GM21390 (cell line): Measurements from ENCODE around the gene RAPGEF2.
"Not testable (repeated sequence)": the region's sequence is repeated elsewhere in the genome, so short reads cannot be mapped to it uniquely, and the experiment has no call there.

Source experiments
- ATAC-seq: cut with Tn5 transposase; IDR thresholded peaks from one replicate; pipeline ENCODE4 v1.9.1; 2021; ENCODE audit not compliant: unreplicated experiment

The RAPGEF2 gene

DNA sequence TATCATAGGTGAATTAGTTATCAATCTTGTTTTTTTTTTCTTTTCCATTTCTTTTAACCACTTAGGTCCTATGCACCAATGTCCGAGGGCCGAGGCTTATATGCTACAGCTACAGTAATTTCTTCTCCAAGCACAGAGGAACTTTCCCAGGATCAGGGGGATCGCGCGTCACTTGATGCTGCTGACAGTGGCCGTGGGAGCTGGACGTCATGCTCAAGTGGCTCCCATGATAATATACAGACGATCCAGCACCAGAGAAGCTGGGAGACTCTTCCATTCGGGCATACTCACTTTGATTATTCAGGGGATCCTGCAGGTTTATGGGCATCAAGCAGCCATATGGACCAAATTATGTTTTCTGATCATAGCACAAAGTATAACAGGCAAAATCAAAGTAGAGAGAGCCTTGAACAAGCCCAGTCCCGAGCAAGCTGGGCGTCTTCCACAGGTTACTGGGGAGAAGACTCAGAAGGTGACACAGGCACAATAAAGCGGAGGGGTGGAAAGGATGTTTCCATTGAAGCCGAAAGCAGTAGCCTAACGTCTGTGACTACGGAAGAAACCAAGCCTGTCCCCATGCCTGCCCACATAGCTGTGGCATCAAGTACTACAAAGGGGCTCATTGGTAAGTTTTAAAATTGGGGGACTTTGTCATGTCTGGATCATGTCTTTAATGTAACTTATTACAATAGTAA, 250.7 kb downstream of the RAPGEF2 start:
- ATAC-seq = no peak

DNA sequence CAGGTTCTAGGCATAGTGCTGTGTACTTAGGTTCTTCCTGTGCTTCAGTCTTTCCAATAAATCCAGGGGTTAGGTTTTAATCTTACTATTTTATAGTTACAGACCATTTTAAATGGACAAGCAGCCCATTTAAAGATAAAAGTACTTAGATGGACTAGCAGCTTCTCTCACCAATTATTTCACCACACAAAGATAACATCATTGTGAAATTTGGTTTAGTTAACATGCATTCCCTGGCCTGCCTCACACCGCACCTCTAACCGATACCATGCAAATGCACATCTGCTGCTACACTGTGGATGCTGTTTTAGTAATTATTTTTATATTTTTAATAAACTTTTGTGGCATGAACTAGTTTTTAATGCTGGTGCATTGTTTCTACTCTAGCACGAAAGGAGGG, 252.6 kb downstream of the RAPGEF2 start:
- no peak for ATAC-seq

DNA sequence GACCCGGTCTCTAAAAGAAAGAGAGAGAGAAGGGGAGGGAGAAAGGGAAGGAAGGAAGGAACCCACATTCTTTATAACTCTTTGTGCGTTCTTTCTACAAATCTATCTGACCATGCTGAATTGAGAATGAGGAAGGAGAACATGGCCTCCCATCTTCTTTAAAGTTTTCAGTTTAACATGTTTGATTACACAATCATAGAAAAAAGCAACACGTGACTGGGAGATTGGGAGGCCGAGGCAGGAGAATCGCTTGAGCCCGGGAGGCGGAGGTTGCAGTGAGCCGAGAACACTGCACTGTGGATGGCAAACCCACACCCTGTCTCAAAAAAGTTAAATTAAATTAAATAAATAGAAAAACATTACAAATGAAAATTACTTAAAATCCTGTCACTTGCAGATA, 254.5 kb downstream of the RAPGEF2 start:
- ATAC-seq = no peak

DNA sequence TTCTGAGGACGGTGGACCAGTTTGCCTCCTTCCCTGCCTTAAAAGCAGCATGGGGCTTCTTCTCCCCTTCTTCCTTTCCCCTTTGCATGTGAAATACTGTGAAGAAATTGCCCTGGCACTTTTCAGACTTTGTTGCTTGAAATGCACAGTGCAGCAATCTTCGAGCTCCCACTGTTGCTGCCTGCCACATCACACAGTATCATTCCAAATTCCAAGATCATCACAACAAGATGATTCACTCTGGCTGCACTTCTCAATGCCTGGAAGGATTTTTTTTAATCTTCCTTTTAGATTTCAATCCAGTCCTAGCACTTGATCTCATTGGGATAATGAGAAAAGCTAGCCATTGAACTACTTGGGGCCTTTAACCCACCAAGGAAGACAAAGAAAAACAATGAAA, 255.3 kb downstream of the RAPGEF2 start:
- no peak for ATAC-seq

DNA sequence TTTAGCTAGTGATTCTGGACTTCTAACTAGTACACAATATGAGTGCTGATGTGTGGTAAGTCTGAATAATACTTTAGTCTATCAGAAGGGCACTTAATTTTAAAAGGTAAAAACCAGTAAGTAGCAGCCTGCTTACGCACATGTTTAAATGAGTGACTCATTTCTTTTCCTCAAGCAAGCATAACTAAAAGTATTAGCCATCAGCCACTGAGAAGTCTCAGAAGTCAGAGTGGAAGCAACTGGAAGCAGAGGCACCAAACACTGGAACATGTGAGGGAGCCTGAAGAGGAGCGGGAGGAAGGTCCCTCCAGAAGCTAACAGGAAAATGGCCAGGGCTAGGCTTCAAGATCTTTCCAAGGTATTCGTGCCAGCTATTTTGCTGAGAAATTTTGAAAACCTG, 257.7 kb downstream of the RAPGEF2 start:
- ATAC-seq = no peak

DNA sequence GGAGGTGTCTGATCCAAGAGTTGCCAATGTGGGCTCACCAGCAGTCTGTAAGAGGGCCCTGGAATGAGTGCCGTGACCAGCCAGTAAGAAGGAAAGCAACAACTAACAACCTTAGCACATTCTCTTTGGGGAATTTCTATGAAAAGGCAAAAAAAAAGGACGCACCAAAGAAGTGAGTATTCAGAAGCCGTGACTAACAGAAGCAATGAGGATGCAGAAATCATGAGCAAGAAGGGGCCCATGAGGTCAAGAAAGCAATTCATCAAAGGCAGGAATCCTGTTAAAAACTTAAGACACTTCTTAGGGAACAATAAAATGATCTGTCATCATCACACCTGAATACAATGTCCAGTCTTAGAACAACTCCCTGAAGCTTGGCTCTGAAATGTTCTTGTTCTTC, 260.5 kb downstream of the RAPGEF2 start:
- no peak for ATAC-seq

DNA sequence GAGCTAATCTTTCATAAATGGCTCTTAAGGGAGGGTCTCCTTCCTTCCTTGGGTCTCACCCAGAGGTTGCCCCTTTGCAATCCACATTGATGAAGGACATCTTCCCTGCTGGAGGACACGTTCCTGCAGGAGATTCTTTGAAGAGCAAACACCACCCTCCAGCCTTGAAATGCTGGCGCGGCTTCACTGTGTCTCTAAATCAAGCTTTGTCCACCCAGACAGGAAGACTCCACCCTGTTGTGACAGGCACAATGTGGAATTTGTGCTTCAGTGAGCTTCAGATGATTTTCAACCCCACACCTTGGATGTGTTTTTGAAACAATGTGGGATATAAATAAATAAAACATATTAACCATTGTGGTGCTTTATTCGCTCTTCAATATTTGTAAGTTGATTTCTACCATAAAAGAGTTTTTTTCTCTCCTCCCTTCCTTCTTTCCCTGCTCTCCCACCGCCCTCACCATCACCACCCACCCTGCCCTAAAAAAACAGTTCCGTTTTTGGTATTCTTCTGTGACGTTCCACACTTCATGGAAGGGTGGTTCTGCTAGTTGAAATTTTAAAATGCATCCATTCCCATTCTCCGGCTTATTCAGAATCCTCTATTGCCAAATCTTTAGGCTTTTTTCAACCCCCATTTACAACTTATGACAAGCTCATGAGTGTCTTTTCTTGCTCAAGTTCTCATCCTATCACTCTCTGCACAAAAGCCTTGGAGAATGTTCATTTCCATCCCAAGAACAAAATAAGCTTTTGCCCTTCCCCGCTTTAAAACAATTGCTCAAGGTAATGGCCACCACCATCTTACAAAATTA, 264.3 kb downstream of the RAPGEF2 start:
- no peak for ATAC-seq

DNA sequence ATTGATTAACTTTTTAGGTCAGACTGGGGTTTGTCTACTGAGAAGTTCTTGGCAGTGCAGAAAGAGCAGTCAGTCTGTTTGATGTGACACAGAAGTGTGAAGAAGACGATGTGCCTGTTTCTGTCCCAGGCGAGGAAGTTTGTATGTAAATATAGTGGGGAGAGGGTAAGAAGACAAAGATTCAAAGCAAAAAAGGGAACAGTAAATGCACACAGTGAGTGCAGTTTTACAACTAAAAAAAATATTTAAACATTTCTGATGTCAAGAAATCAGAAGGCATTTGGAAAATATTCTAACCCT, 264.9 kb downstream of the RAPGEF2 start:
- peak; percentile 69 for ATAC-seq

DNA sequence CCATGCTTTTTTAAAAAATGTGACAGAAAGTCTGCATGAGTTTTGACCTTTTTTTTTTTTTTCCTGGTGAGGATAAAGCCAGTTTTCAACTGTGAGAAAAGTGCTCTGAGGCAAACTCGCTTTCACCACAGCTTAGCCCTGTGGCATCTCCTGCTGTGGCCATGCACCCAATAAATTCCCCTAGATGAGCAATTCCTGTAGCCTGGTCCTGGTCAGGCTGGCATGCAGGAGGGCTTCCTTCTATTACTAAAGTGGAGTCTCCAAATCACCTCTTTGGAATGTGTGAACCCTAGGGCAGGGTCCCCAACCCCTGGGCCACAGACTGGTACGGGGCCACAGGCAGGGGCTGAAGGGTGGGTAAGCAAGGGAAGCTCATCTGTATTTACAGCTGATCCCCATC, 265.4 kb downstream of the RAPGEF2 start:
- no peak for ATAC-seq

DNA sequence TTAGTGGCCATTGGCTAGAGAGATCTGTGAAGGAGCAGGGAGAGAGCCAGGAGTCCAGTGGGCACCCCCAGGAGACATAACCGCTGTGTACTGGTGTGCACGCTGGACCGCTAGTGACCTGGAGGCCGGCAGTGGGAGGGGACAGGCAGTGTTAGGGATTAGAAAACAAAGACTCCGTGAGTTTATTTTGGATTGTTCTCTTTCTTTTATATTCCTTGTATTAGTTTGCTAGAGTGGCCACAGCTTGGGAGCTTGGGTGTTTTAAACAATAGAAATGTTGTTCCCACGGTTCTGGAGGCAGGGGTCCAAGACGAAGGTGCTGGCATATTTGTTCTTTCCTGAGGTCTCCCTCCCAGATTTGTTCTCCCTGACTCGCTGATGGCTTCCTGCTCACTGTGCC, 266.4 kb downstream of the RAPGEF2 start:
- no peak for ATAC-seq

DNA sequence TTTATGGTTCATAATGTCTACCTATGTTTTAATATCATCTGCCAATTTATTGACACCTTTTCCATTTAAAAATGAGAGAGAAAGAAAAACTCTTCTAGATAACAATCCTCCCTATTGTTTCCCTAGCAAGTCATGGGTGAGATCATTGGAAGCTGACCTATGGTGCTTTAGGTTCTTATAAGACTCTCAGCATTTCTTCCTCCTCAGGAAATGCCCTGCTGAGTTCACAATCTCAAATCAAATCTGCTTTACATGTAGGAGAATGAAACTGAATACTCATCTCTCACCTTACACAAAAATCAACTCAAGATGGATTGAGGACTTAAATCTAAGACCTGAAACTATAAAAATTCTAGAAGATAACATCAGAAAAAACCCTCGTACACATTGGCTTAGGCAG, 267.4 kb downstream of the RAPGEF2 start:
- no peak for ATAC-seq

DNA sequence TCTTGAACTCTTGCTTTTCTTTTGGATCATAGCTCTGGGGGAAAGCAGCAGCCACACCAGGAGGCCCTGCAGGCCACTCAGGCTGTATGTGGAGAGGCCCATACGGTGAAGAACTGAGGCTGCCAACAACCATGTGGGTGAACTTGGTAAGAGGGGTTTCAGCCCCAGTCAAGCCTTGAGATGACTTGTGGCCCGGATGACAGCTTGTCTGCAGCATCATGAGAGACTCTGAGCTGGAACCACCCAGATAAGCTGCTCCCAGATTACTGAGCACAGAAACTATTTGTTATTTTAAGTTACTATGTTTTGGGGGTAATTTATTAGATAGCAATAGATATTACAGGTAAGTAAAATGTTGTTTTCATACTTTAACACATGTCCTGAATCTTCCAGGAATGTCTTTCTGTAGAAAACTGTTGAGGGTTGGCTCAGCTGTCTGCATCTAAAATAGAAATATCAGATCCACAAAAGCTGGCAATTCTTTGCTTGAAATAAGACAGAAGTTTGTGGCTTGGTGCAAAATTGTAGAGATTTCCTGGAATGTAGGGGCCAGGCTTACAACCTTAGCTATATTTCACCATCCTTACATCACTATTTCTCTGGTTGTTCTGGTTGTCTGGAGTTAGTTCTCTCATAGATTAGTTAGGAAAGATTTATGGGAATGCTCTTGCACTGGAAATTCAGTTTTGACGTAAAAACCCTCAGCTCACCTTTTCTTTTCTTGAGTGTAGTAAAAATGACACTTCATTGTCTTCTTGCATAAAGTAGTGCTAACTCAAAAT, 272.1 kb downstream of the RAPGEF2 start:
- no peak for ATAC-seq

DNA sequence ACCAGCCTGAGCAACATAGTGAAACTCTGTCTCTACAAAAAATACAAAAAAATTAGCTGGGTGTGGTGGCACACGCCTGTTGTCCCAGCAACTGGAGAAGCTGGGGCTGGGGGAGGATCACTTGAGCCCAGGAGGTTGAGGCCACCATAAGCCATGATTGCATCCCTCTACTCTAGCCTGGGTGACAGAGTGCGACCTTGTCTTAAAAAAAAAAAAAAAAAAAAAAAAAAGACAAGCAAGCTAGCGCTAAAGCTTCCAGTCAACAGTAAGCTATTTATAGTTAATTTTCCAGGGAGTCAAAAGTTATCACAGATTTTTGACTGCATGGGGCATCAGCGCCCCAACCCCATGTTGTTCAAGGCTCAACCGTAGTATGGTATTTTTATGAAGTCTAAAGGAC, 273.4 kb downstream of the RAPGEF2 start:
- no peak for ATAC-seq

DNA sequence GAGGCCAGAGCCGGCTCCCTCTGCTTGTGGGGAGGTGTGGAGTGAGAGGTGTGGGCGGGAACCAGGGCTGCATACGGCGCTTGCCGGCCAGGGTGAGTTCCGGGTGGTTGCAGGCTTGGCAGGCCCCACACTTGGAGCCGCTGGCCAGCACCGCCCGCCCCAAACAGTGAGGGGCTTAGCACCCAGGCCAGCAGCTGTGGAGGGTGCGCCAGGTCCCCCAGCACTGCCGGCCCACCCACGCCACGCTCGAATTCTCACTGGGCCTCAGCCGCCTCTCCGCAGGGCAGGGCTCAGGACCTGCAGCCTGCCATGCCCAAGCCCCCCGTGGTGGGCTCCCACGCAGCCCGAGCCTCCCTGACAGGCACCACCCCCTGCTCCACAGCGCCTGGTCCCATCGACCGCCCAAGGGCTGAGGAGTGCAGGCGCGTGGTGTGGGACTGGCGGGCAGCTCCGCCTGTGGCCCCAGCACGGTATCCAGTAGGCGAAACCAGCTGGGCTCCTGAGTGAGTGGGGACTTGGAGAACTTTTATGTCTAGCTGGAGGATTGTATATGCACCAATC, 275.3 kb downstream of the RAPGEF2 start:
- ATAC-seq = no peak

DNA sequence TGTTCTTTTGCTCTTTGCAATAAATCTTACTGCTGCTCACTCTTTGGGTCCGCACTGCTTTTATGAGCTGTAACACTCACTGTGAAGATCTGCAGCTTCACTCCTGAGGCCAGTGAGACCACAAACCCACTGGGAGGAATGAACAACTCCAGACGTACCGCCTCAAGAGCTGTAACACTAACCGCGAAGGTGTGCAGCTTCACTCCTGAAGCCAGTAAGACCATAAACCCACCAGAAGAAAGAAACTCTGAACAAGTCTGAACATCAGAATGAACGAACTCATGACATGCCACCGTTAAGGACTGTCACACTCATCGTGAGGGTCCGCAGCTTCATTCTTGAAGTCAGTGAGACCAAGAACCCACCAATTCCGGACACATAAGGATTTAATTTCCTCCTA, 276.2 kb downstream of the RAPGEF2 start:
- ATAC-seq = not testable (repeated sequence)

DNA sequence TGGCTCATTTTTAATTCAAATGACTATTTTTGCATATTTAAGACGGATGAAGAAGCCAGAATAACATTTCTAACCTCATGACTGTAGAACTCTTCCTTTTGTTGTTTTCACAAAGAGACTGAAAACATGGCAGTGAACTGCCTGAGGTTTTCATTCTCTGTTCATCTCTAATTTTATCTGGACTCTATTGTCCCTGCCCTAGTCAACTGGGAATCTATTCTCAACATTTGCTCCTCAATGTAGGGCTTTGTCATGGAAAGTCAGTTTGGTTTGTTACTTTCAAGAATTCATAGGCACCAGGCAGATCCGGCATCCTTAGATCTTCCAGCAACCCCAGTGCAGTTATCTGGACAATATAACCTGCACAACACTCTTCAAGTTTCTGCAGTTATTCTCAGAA, 277.0 kb downstream of the RAPGEF2 start:
- ATAC-seq = no peak

DNA sequence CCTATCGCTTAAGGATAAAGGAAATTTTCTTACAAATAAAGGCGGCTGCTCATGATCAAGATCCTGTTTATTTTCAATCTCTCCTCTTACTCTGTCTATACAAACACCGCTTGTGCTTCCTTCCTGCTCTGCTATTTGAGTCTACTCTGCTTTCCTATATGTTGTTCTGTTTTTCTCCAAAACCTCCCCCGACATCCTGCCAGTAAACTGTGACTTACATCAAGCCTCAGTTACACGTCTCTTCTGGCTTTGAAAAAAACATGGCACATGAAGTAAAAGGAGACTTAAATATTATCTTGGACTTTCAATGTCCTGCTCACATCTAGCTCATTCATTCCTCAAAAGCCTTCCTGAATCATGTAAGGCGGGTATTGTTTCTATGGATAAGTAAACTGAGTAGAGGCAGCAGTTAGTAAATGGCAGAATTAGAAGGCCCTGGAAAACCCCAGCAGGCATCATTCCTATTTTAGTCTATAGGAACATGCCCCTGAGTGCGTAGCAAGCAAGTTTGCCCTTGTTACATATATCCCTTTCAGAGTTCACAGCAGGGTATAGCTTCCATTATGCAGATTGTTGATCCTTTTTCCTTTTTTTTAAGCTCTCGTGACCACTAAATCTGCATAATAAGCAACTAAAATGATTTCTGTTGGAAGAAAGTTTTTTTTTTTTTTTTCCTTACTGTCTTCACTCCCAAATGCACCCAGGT, 280.1 kb downstream of the RAPGEF2 start:
- ATAC-seq = no peak

DNA sequence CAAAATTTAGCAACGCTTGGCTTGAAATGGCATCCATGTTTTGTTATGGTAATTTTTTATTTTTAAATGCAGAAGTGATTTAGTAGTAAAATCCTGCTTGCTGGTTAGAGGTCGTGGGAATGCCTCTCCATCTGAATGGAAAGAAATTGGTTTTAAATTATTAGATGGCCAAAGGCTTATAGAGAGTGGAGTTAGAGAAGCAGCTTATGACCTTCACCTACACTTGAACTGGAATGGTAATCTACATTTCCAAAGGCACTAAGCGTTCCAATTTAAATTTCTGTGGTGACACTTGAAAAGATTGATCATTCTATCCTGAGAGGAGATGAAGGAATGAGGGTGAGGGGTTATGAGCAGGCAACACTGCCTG, 280.7 kb downstream of the RAPGEF2 start:
- no peak for ATAC-seq

DNA sequence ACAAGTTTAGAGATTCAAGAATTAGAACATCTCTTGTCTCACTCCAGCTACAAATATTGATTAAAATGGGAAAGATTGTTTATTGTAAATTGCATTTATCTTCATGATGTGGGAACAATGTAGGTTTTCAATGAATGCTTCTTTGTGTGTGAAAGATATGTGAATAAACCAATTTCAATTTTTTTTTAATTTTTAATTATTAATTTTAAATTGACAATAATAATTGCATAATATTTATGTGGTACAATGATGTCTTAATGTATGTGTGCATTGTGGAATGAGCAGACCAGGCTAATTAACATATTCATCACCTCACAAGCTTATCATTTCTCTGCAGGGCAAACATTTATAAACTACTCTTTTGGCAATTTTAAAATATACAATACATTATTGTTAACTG, 281.1 kb downstream of the RAPGEF2 start:
- ATAC-seq = no peak

DNA sequence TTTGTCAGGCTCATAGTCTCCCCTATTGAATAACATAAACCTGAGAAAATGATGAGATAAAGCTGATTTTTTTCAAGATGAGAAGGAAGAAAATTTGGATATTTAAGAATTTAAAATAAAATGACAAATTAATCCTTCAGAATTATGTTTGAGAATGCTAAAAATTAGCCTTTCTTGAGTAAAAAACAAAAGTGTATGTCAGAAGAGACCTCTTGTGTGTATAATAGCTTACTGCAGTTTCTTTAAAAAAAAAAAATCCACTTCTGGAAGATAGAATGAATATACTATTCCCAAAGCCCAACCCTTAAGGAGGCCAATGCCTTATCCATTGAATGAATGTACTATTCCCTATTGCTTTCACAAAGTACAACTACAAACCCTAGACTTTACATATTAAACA, 281.8 kb downstream of the RAPGEF2 start:
- ATAC-seq = no peak

DNA sequence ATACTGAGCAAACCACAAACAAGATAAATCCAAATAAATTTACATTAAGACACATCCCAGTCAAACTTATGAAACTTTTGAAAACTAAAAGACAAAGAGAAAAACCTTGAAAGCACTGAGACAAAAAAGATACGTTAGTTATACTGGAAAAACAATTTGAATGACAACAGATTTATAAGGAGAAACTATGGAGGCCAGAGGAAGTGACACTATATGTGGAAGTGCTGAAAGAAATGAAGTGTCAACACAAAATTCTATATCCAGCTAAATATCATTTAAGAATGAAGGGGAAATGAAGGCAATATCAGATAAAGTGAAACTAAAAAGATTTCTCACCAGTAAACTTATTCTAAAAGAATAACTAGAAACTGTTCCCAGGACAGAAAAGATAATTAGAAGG, 283.7 kb downstream of the RAPGEF2 start:
- ATAC-seq = no peak
